GM18502 (cell line): ENCODE measurements around the gene AK1.
"Not testable (repeated sequence)": the region's sequence is repeated elsewhere in the genome, so short reads cannot be mapped to it uniquely, and the experiment has no call there.

ENCODE experiments used
- ATAC-seq: cut with Tn5 transposase; IDR thresholded peaks from one replicate; pipeline ENCODE4 v1.9.1; 2021; ENCODE audit warnings: mild to moderate bottlenecking; ENCODE audit not compliant: unreplicated experiment, poor library complexity

AK1 gene

GRCh38 chr9:127870153-127870491 is 7.4 kb downstream of the AK1 start:
- ATAC-seq = not testable (repeated sequence)

- ATAC-seq = peak; percentile 68
Measured at GRCh38 chr9:127869310-127870152, 7.9 kb downstream of the AK1 start.

DNA sequence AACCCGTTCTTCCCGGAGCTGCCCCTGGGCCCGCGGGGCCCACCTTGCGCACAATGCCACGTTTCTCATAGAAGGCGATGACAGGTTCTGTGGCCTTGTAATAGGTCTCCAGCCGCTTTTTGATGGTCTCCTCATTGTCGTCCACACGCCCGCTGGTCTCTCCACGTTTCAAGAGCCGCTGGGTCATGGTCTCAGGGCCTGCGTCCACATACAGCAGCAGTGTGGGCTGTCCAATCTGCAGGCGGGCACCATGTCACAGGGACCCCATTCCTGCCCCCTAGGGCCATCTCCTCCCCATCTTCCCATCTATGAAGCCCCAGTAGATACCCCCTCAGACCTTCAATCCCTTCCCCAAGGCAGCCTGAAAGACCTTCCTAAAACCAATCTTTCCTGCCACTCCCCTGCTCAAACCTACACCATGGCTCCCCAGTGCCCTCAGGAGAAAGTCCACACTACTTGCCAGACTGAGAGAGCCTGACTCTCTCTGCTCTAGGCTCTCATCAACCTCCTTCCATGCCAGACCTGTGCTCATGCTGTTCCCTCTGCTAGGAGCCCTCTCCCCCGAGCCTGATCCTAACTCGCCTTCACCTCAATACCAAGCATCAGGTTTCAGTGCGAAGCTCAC is 9.1 kb downstream of the AK1 start:
- ATAC-seq = no peak

DNA sequence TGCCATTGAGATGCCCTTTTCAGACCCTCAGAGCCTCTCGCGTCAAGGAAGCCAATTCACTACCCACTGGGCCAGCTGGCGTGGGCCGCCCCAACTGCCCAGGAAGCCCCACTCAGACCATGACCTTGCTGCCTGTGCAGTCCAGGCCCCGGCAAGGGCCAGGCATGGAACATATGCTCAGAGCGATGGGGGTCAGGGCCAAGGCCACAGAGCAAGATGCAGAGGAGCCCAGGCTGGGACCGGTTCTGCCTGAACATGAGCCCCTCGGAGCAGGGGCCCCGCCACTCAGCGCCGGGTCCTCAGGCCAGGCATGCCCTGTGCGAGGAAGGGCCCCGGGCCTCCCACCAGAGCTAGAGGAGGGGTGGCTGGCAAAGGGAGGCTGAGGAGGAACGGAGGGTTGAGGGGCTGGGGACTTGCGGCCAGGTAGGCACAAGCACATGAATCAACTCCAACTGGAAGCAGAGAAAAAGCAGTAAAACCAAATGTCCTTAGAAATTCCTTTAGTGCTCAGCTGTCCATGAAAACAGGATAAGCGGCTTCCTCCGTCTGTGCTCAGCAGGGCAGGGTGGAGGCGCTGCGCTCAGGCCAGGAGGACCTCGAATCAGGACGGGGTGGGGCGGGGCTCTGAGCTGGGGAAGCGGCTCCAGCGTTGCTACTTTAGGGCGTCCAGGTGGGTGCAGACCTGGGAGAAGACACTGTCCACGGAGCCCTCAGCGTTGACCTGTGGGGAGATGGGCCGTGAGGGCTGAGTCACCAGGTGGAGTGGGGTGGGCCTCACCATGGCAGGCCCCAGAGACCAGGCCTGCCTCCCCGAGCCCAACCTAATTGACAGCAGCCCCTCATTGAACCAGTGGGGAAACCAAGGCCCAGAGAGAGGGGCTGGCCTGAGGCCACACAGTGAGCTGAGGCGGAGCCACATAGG is 9.9 kb downstream of the AK1 start:
- ATAC-seq = no peak

- ATAC-seq = no peak
Measured at GRCh38 chr9:127866535-127866934, 10.9 kb downstream of the AK1 start.

GRCh38 chr9:127865645-127866464 is 11.6 kb downstream of the AK1 start:
- ATAC-seq = no peak

- ATAC-seq = no peak
Measured at GRCh38 chr9:127863191-127863621, 14.3 kb downstream of the AK1 start.

DNA sequence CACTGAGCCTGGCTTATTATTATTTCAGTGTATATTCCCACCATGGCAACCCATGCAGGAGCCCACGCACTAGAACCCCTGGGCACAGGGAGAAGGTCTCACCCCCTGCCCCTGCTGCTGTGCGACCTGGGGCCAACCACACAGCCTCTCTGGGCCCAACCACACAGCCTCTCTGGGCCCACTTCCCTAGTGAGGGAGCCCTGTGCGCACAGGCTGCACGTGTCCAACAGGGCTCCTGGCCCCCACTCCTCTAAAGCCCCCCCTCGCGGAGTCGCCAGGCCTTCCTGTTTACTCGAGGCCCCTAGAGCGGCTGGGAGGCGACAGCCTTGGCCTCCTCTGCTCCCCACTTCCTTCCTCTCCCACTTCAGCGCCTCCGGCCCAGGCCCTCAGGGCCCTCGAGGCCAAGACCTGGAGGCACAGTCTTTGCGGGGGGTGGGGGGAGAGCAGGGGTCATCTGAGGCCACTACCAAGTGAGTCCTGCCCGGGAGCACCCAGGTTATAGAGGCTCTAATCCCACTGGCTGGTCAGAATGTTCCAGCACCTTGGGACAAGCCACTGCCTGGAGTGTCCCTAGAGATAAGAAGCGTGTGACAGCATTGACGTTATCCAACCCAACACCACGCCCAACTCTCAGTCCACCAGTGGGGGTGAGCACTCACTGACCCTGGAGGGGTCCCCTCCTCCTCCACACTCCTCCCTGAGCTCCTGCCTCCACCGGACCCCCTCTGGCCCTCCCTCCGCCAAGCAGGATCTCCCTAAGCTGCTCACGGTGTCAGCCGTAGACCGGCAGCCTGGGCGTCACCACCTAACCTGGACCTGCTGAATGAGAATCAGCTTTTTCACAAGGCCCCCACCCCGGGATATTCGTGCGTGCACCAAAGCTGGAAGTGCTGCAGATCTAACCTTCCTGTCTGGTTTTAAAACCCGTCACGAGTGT is 15.1 kb downstream of the AK1 start:
- ATAC-seq = no peak

DNA sequence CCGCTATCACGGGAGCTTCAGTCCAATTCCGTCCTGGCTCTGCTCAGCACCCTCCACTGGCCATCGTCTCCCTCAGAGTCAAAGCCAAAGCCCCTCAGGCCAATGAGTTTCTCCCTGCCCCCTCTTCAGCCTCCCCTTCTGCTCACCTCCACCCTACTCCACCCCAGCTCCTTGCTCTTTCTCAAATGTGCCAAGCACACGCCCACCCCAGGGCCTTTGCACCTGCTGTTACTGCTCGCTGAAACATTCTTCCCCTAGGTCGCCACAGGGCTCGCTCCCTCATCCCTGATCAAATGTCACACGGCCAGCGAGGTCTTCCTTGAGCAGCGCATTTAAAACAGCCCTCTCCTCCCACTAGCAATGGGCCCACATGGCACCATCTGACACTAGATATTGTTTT is 16.7 kb downstream of the AK1 start:
- ATAC-seq = no peak

- no peak for ATAC-seq
Measured at GRCh38 chr9:127860260-127860659, 17.2 kb downstream of the AK1 start.

- ATAC-seq = no peak
Measured at GRCh38 chr9:127858041-127858512, 19.4 kb downstream of the AK1 start.

GRCh38 chr9:127857278-127857677 is 20.2 kb downstream of the AK1 start:
- ATAC-seq = no peak

DNA sequence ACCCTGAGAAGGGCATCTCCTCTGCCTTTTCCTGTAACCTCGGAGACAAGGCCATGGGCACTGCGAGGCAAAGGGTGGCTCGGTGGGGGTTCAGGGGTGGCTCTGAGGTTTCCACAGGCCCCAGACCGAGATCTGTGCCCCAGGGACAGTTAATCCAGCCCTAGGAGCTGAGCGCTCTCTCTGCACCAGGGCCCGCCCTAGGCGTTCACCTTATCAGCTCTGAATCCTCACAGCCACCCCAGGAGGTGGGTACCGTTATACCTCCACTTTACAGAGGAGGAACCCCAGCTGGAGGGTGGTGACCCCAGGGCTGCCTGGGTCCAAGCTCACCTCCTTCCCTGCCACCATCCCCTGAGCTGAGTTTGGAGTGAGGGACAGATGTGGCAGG is 20.8 kb downstream of the AK1 start:
- ATAC-seq = no peak

DNA sequence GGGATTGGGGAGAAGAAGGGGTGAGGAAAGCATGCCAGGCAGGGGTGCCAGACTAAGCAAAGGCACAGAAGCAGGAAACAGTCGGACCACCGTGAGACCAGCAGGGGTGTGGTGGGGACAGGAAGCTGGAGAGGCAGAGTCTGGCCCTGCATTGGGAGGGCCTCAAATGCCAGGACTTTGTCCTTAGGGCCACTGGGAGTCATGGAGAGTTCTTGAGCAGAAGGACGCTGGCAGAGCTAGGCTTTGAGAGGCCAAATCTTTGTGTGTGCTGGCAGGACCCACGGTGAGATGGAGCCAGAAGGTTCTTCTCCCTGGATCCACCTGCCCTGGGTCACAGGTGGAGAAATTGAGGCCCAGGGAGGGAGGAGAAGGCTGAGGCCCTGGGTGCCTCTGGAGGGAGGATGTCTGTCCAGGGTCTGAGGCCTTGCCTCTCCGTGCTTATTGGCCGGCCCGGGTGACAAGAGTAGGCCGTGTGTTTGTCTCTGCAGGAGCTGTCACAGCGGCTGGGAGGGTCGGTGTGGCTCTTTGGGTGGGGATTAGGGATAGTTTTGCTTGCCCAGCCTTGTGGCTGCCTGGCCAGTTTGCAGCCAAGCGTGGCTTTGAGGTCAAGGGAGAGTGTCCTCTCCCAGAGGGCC is 21.3 kb downstream of the AK1 start:
- no peak for ATAC-seq

- ATAC-seq = no peak
Measured at GRCh38 chr9:127855522-127855921, 22.0 kb downstream of the AK1 start.

- ATAC-seq = no peak
Measured at GRCh38 chr9:127854960-127855359, 22.5 kb downstream of the AK1 start.

GRCh38 chr9:127854184-127854806 is 23.2 kb downstream of the AK1 start, which contains the start of gene ENG:
Gene ENG, minus strand, starts transcription at chr9:127854658. Its CDS starts 303 bp downstream, at chr9:127854355.
- no peak for ATAC-seq
